NT2/D1 (cell line): Measurements from ENCODE around the gene PAGE2.
"Not testable (repeated sequence)": the region's sequence is repeated elsewhere in the genome, so short reads cannot be mapped to it uniquely, and the experiment has no call there.

Experiments
- DNase-seq: peaks from one replicate; pipeline ENCODE4 v3.0.0-alpha.2; 2011; ENCODE audit warnings: low read depth, low spot score
- H3K27me3 ChIP-seq: 2 replicates; pipeline ENCODE4 v1.6.0; 2011; ENCODE audit warnings: mild to moderate bottlenecking; ENCODE audit not compliant: insufficient read length, insufficient read depth
- H3K36me3 ChIP-seq: 2 replicates; pipeline ENCODE4 v1.6.1; 2011; ENCODE audit warnings: mild to moderate bottlenecking, low read length, mixed read lengths; ENCODE audit not compliant: insufficient read depth, insufficient read length
- H3K4me1 ChIP-seq: 2 replicates; pipeline ENCODE4 v1.5.1; 2011; ENCODE audit not compliant: insufficient read depth, insufficient read length
- H3K4me3 ChIP-seq: 2 replicates; pipeline ENCODE4 v1.5.1; 2011; ENCODE audit warnings: low read depth; ENCODE audit not compliant: insufficient read length
- H3K9ac ChIP-seq: 2 replicates; pipeline ENCODE4 v1.6.0; 2011; ENCODE audit warnings: low read depth; ENCODE audit not compliant: insufficient read length
- H3K9me3 ChIP-seq: 2 replicates; pipeline ENCODE4 v1.5.1; 2011; ENCODE audit warnings: mild to moderate bottlenecking, low read length; ENCODE audit not compliant: insufficient read depth
- SUZ12 ChIP-seq: IDR thresholded peaks from 2 replicates; pipeline ENCODE4 v1.6.1; 2011; ENCODE audit not compliant: insufficient read length, insufficient read depth; ENCODE audit errors: extremely low read depth
- YY1 ChIP-seq: IDR thresholded peaks from 2 replicates; pipeline ENCODE4 v1.6.1; 2011; ENCODE audit not compliant: insufficient read length, insufficient read depth
- ZNF274 ChIP-seq: IDR thresholded peaks from 2 replicates; pipeline ENCODE4 v1.6.1; 2011; ENCODE audit warnings: mild to moderate bottlenecking, low read depth, low read length

The PAGE2 gene

GRCh38 chrX:55129361-55129760 is 40.5 kb downstream of the PAGE2 start:
- no peak for DNase-seq
- H3K4me3 ChIP-seq = no peak overlapping the region
- no peak overlapping the region for H3K9ac ChIP-seq
- no peaks in the 10 kb centered on the region for H3K4me1 ChIP-seq
- no peaks in the 10 kb centered on the region for H3K9me3 ChIP-seq
- H3K36me3 ChIP-seq = no peaks in the 10 kb centered on the region
- no peaks in the 10 kb centered on the region for H3K27me3 ChIP-seq
- TF ChIP-seq YY1 = no peak
- TF ChIP-seq SUZ12 = no peak
- TF ChIP-seq ZNF274 = no peak

GRCh38 chrX:55130481-55130880 is 41.7 kb downstream of the PAGE2 start:
- no peaks in the 10 kb centered on the region for H3K4me1 ChIP-seq
- DNase-seq = no peak
- no peak overlapping the region for H3K4me3 ChIP-seq
- TF ChIP-seq YY1 (no peak), SUZ12 (no peak), ZNF274 (no peak)
- no peaks in the 10 kb centered on the region for H3K9me3 ChIP-seq
- no peak overlapping the region for H3K9ac ChIP-seq
- no peaks in the 10 kb centered on the region for H3K36me3 ChIP-seq
- H3K27me3 ChIP-seq = no peaks in the 10 kb centered on the region

- H3K36me3 ChIP-seq = no peaks in the 10 kb centered on the region
- no peak for DNase-seq
These were observed 43.6 kb downstream of the PAGE2 start for GRCh38 chrX:55132416-55132815.

GRCh38 chrX:55135171-55135570 is 46.4 kb downstream of the PAGE2 start:
- TF ChIP-seq YY1 (no peak), SUZ12 (no peak), ZNF274 (no peak)
- Histone ChIP-seq H3K4me1 (no peaks in the 10 kb centered on the region), H3K9ac (no peak overlapping the region), H3K4me3 (no peak overlapping the region), H3K27me3 (no peaks in the 10 kb centered on the region), H3K9me3 (peaks cover 12% of the 10 kb centered on the region; the same call in 1 of the 2 replicates), H3K36me3 (no peaks in the 10 kb centered on the region)
- no peak for DNase-seq

More at GRCh38 chrX:55132416-55132815, 43.6 kb downstream of the PAGE2 start:
- Histone ChIP-seq H3K4me3 (no peak overlapping the region), H3K4me1 (no peaks in the 10 kb centered on the region), H3K27me3 (no peaks in the 10 kb centered on the region), H3K9me3 (no peaks in the 10 kb centered on the region), H3K9ac (no peak overlapping the region)
- TF ChIP-seq ZNF274 (no peak), SUZ12 (no peak), YY1 (no peak)

- not testable (repeated sequence) for H3K4me1 ChIP-seq, H3K36me3 ChIP-seq, H3K27me3 ChIP-seq, H3K4me3 ChIP-seq, H3K9ac ChIP-seq, DNase-seq
- peaks cover 14% of the 10 kb centered on the region; the same call in 1 of the 2 replicates for H3K9me3 ChIP-seq
These were observed 52.0 kb downstream of the PAGE2 start for GRCh38 chrX:55140800-55141199.
